Hepatocyte (in vitro differentiated cells): ENCODE measurements around the gene SYT3. TPM values are rescaled to one million over a fixed set of nuclear protein-coding genes. Genes with fewer than 3 reads are reported as not detected.

ENCODE experiments used
- DNase-seq: peaks from one replicate; pipeline ENCODE4 v3.0.0-alpha.2; 2016; ENCODE audit warnings: low spot score
- H2AFZ ChIP-seq: fragments of 200-600 bp; sonication (generic); 2 replicates; pipeline ENCODE4 v1.6.0; 2016; ENCODE audit warnings: antibody characterized with exemption, mild to moderate bottlenecking
- H3K27ac ChIP-seq: fragments of 200-600 bp; sonication (generic); 2 replicates; pipeline ENCODE4 v1.5.1; 2016; ENCODE audit warnings: mild to moderate bottlenecking
- H3K27me3 ChIP-seq: fragments of 200-600 bp; sonication (generic); 2 replicates; pipeline ENCODE4 v1.6.1; 2016
- H3K36me3 ChIP-seq: fragments of 200-600 bp; sonication (generic); replicated peaks from 2 replicates; pipeline ENCODE4 v1.5.1; 2016; ENCODE audit warnings: low read depth; ENCODE audit not compliant: insufficient read depth
- H3K4me1 ChIP-seq: fragments of 200-600 bp; sonication (generic); 2 replicates; pipeline ENCODE4 v1.5.1; 2016; ENCODE audit warnings: mild to moderate bottlenecking, moderate library complexity; ENCODE audit not compliant: insufficient read depth
- H3K4me2 ChIP-seq: fragments of 200-600 bp; sonication (generic); 2 replicates; pipeline ENCODE4 v1.6.0; 2016
- H3K4me3 ChIP-seq: fragments of 200-600 bp; sonication (generic); 2 replicates; pipeline ENCODE4 v1.5.1; 2016; ENCODE audit warnings: mild to moderate bottlenecking
- H3K79me2 ChIP-seq: fragments of 200-600 bp; sonication (generic); 2 replicates; pipeline ENCODE4 v1.6.0; 2017; ENCODE audit warnings: mild to moderate bottlenecking
- H3K9me2 ChIP-seq: fragments of 200-600 bp; sonication (generic); replicated peaks from 2 replicates; pipeline ENCODE4 v1.6.0; 2017; ENCODE audit warnings: mild to moderate bottlenecking; ENCODE audit not compliant: insufficient read depth
- H3K9me3 ChIP-seq: fragments of 200-600 bp; sonication (generic); 2 replicates; pipeline ENCODE4 v1.5.1; 2016; ENCODE audit warnings: low read depth, mild to moderate bottlenecking
- H4K20me1 ChIP-seq: fragments of 200-600 bp; sonication (generic); 2 replicates; pipeline ENCODE4 v1.6.0; 2016; ENCODE audit warnings: mild to moderate bottlenecking; ENCODE audit not compliant: insufficient read depth, poor library complexity, severe bottlenecking
- EZH2 ChIP-seq: fragments of 200-600 bp; sonication (generic); IDR thresholded peaks from 2 replicates; pipeline ENCODE4 v1.6.1; 2016; ENCODE audit warnings: antibody characterized with exemption, mild to moderate bottlenecking, borderline replicate concordance
- EZH2phosphoT487 ChIP-seq: fragments of 200-600 bp; sonication (generic); IDR thresholded peaks from one replicate; pipeline ENCODE4 v1.6.1; 2018; ENCODE audit warnings: antibody characterized with exemption, mild to moderate bottlenecking, low read depth, moderate library complexity; ENCODE audit not compliant: unreplicated experiment, severe bottlenecking
- WGBS: methylation state at CpG from one replicate; pipeline ENCODE4 v1.1.6; 2016; ENCODE audit warnings: low lambda C conversion rate; ENCODE audit errors: missing lambda C conversion rate; 5-methylcytosine and 5-hydroxymethylcytosine counted together
- polyA plus RNA-seq: library from polyadenylated mRNA; unstranded; fragments of >200 nt; fragmentation: Nextera tagmentation; extraction: Ambion mirVana; gene quantifications from 2 replicates; pipeline ENCODE4 v1.2.1, GENCODE V29; 2016
- total RNA-seq: library from RNA; depleted of rRNA; stranded (reverse); fragments of >200 nt; gene quantifications from 2 replicates; pipeline ENCODE4 v1.2.3, GENCODE V29; 2014
- TF ChIP-seq, protein P1 (sequence below): fragments of 200-600 bp; sonication (generic); IDR thresholded peaks from 2 replicates; pipeline ENCODE4 v1.5.1; 2016; ENCODE audit warnings: antibody characterized with exemption, mild to moderate bottlenecking; ENCODE audit not compliant: poor library complexity

SYT3 gene
- total and polyA plus RNA-seq, 2 experiments from 2014 or later: 1.5 to 2.2 TPM

DNA sequence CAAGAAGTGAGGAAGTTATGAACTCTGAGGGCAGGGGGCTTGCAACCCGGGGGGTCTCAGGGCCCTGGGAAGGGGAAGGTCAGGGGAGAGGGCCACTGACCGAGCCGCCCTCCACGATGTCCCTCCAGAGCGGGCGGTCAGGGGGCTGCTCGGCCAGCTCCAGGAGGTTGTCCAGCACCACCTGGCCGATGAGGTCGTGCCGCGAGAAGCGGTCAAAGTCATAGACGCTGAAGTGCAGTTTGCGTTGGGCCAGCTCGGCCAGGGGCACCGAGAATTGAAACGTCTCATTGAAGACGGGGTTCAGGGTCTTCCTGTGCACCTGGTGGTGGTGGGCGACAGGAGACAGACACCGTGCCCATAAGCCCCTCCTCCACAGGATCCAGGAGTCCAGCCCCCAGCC lies 10.5 kb downstream of the SYT3 start:
- TF ChIP-seq EZH2phosphoT487 (no peak), EZH2 (no peak)
- TF ChIP-seq, protein P1, sequence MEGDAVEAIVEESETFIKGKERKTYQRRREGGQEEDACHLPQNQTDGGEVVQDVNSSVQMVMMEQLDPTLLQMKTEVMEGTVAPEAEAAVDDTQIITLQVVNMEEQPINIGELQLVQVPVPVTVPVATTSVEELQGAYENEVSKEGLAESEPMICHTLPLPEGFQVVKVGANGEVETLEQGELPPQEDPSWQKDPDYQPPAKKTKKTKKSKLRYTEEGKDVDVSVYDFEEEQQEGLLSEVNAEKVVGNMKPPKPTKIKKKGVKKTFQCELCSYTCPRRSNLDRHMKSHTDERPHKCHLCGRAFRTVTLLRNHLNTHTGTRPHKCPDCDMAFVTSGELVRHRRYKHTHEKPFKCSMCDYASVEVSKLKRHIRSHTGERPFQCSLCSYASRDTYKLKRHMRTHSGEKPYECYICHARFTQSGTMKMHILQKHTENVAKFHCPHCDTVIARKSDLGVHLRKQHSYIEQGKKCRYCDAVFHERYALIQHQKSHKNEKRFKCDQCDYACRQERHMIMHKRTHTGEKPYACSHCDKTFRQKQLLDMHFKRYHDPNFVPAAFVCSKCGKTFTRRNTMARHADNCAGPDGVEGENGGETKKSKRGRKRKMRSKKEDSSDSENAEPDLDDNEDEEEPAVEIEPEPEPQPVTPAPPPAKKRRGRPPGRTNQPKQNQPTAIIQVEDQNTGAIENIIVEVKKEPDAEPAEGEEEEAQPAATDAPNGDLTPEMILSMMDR: no peak
- H3K9me3 ChIP-seq: peaks cover 6% of the 10 kb centered on the region
- WGBS: 92% methylated on average over 18 of the region's 20 CpGs
- no peaks in the 10 kb centered on the region for H3K36me3 ChIP-seq
- H3K27ac ChIP-seq: no peak overlapping the region
- no peaks in the 10 kb centered on the region for H3K4me1 ChIP-seq
- H3K4me2 ChIP-seq: no peak overlapping the region
- no peaks in the 10 kb centered on the region for H4K20me1 ChIP-seq
- no peak for DNase-seq
- H3K27me3 ChIP-seq: no peaks in the 10 kb centered on the region
- H3K9me2 ChIP-seq: no peaks in the 10 kb centered on the region
- no peak overlapping the region for H2AFZ ChIP-seq
- H3K4me3 ChIP-seq: no peak overlapping the region
- no peaks in the 10 kb centered on the region for H3K79me2 ChIP-seq

DNA sequence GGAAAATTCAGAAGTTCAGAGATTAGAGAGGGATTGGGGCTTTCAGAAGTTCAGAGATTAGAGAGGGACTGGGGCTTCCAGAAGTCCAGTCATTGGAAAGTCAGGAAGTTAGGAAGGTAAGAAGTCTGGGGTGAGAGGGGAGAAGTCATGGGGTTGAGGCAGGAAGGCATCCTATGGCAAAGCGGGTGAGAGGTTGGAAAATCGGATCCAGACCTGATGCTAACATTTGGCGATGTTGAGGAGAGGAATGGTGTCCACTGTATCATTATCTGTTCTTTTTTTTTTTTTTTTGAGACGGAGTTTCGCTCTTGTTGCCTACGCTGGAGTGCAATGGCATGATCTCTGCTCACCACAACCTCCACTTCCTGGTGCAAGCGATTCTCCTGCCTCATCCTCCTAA lies 11.1 kb downstream of the SYT3 start:
- Histone ChIP-seq H3K4me1 (no peaks in the 10 kb centered on the region), H3K27ac (no peak overlapping the region), H3K27me3 (no peaks in the 10 kb centered on the region), H3K36me3 (no peaks in the 10 kb centered on the region), H4K20me1 (no peaks in the 10 kb centered on the region), H3K79me2 (no peaks in the 10 kb centered on the region), H3K9me2 (no peaks in the 10 kb centered on the region), H3K4me3 (no peak overlapping the region), H3K4me2 (no peak overlapping the region), H3K9me3 (no peaks in the 10 kb centered on the region), H2AFZ (no peak overlapping the region)
- 81% methylated on average over 5 of the region's 7 CpGs for WGBS
- DNase-seq: no peak
- TF ChIP-seq, protein P1: no peak
- TF ChIP-seq EZH2phosphoT487: no peak
- no peak for TF ChIP-seq EZH2

DNA sequence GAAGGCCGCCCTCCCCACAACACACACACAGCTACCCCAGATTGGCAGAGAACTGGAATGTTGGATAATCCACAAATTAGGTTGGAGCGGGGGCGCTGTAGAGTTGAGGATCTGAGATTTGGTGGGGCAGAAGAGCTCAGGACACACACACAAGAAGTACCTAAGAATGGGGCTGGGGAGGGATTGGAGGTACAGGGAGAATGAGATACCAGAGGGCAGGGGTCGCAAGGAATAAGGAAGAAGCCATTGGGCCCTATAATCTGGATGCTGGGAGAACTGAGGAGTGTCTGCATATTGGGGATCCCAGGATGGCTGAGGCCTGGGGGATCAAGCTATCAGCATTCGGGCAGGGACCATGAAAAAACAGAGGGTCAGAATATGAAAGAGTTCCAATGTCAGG lies 11.5 kb downstream of the SYT3 start:
- Histone ChIP-seq H3K36me3 (no peaks in the 10 kb centered on the region), H3K4me1 (no peaks in the 10 kb centered on the region), H3K9me2 (no peaks in the 10 kb centered on the region), H3K79me2 (no peaks in the 10 kb centered on the region), H3K9me3 (no peaks in the 10 kb centered on the region), H3K27me3 (no peaks in the 10 kb centered on the region), H3K27ac (no peak overlapping the region), H3K4me2 (no peak overlapping the region), H4K20me1 (no peaks in the 10 kb centered on the region), H2AFZ (no peak overlapping the region), H3K4me3 (no peak overlapping the region)
- DNase-seq: no peak
- TF ChIP-seq EZH2 (no peak), EZH2phosphoT487 (no peak)
- TF ChIP-seq, protein P1: no peak
- WGBS: 87% methylated on average over 5 of the region's 5 CpGs

DNA sequence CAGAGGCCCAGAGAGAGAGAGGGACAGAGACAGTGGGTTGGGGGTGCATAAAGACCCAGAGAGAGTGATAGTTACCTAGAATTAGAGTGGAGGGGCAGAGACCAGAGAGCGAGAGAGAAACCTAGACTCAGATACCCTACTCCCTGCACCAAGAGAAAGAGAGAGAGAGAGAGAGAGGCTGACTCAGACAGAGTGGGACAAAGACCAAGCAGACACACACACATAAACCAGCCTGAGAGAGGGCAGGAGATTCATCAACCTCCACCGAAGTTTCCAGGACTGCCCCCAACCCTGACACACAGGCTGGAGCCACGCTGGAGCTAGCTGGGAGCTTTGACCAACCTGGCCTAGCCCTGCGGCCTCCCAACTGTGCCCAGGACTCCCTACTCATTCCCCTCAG lies 12.9 kb downstream of the SYT3 start:
- Histone ChIP-seq H3K4me2 (no peak overlapping the region), H3K9me2 (no peaks in the 10 kb centered on the region), H4K20me1 (no peaks in the 10 kb centered on the region), H3K9me3 (no peaks in the 10 kb centered on the region), H3K27ac (no peak overlapping the region), H3K36me3 (no peaks in the 10 kb centered on the region), H2AFZ (no peak overlapping the region), H3K27me3 (no peaks in the 10 kb centered on the region), H3K4me3 (no peak overlapping the region), H3K79me2 (no peaks in the 10 kb centered on the region), H3K4me1 (no peaks in the 10 kb centered on the region)
- 80% methylated on average over 4 of the region's 4 CpGs for WGBS
- DNase-seq: no peak
- TF ChIP-seq, protein P1: no peak
- TF ChIP-seq EZH2phosphoT487: no peak
- no peak for TF ChIP-seq EZH2
